HepG2 (cell line): Measurements from ENCODE around the gene CHCHD6.

Source experiments
- CBFB ChIP-seq: sonication (generic); formaldehyde crosslinking; IDR thresholded peaks from 2 replicates; pipeline ENCODE4 v1.4.0; 2020; ENCODE audit warnings: missing genetic modification reagents
- CBX5 ChIP-seq: sonication (generic); formaldehyde crosslinking; IDR thresholded peaks from 2 replicates; pipeline ENCODE4 v1.4.0; 2020; ENCODE audit warnings: missing genetic modification reagents, borderline replicate concordance
- EP300 ChIP-seq, 3 experiments: sonication (generic) in 1 of 3; formaldehyde crosslinking in 1 of 3; IDR thresholded peaks; 2 replicates each; pipeline versions ENCODE4 v1.5.1 to v1.6.1; 2011 to 2020; ENCODE audit warnings: low read depth in 2 of 3, low read length in 2 of 3, borderline replicate concordance in 1 of 3, improper control_type of control experiment in 1 of 3, mild to moderate bottlenecking in 1 of 3, missing genetic modification reagents in 1 of 3, moderate library complexity in 1 of 3
- KDM1A ChIP-seq: IDR thresholded peaks from 2 replicates; pipeline ENCODE4 v1.6.1; 2016; ENCODE audit warnings: missing compliant biosample characterization
- MAFK ChIP-seq, 2 experiments: IDR thresholded peaks in 1 of 2; conservative IDR thresholded peaks in 1 of 2; 2 replicates each; pipeline ENCODE4 v1.6.1; 2011; ENCODE audit warnings: improper control_type of control experiment in 2 of 2, low read length in 2 of 2
- MAX ChIP-seq: IDR thresholded peaks from 2 replicates; pipeline ENCODE4 v1.6.1; 2012; ENCODE audit warnings: inconsistent platforms
- MXI1 ChIP-seq: IDR thresholded peaks from 3 replicates; pipeline ENCODE4 v1.6.1; 2012; ENCODE audit warnings: low read depth, low read length, inconsistent platforms, borderline replicate concordance
- RFX5 ChIP-seq: IDR thresholded peaks from 2 replicates; pipeline ENCODE4 v1.6.1; 2011; ENCODE audit warnings: low read depth, low read length, improper control_type of control experiment
- SIN3A ChIP-seq: IDR thresholded peaks from 2 replicates; pipeline ENCODE4 v1.6.1; 2011; ENCODE audit warnings: low read depth, mild to moderate bottlenecking, control low read depth, low read length, borderline replicate concordance
- ZNF350 ChIP-seq: sonication (generic); formaldehyde crosslinking; IDR thresholded peaks from 2 replicates; pipeline ENCODE4 v1.4.0; 2020; ENCODE audit warnings: mild to moderate bottlenecking, low read depth, missing genetic modification reagents, borderline replicate concordance
- TF ChIP-seq, protein P1 (sequence below): sonication (generic); formaldehyde crosslinking; IDR thresholded peaks from 2 replicates; pipeline ENCODE4 v1.5.0; 2020; ENCODE audit warnings: mild to moderate bottlenecking, missing genetic modification reagents, moderate library complexity

DNA sequence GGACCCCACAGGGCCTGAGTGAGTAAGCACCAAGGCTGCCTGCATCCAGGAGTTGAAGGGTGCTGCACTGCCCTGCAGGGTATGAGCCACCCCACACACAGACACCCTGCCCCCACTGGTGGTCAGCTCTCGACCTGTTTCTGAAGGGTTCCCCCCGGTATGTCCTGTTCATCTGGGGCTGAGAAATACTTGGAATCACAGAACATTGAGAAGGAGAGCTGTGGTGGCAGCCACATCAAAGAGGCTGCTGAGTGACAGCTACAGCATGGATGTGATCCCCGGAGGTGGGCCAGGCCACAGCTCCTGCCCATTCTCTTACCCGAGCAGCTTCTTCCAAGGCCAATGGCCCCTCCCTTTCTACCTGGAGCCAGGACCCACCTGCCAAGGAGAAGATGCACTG, 212.5 kb downstream of the CHCHD6 start:
- no peak for TF ChIP-seq SIN3A
- TF ChIP-seq CBX5, result no peak
- no peak for TF ChIP-seq MXI1
- no peak for TF ChIP-seq MAX
- TF ChIP-seq, protein P1, sequence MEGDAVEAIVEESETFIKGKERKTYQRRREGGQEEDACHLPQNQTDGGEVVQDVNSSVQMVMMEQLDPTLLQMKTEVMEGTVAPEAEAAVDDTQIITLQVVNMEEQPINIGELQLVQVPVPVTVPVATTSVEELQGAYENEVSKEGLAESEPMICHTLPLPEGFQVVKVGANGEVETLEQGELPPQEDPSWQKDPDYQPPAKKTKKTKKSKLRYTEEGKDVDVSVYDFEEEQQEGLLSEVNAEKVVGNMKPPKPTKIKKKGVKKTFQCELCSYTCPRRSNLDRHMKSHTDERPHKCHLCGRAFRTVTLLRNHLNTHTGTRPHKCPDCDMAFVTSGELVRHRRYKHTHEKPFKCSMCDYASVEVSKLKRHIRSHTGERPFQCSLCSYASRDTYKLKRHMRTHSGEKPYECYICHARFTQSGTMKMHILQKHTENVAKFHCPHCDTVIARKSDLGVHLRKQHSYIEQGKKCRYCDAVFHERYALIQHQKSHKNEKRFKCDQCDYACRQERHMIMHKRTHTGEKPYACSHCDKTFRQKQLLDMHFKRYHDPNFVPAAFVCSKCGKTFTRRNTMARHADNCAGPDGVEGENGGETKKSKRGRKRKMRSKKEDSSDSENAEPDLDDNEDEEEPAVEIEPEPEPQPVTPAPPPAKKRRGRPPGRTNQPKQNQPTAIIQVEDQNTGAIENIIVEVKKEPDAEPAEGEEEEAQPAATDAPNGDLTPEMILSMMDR (CRISPR knock-in tag), result no peak
- TF ChIP-seq RFX5, result no peak
- no peak for TF ChIP-seq ZNF350 (CRISPR knock-in tag)
- TF ChIP-seq CBFB (CRISPR knock-in tag), result no peak
- TF ChIP-seq MAFK (conservative IDR thresholded peaks at IDR 0.05 in 1 of 2, IDR thresholded peaks at IDR 0.05 in 1 of 2; ENCODE audit: low read length in 2 of 2), result no peak
- no peak for TF ChIP-seq EP300 (IDR thresholded peaks at IDR 0.05; ENCODE audit: low read depth in 2 of 2, low read length in 2 of 2)
- no peak for TF ChIP-seq EP300 (CRISPR knock-in tag; IDR thresholded peaks at IDR 0.05; ENCODE audit: borderline replicate concordance)
- no peak for TF ChIP-seq KDM1A
